Gastrocnemius medialis (tissue), 4 donors: ENCODE data around the gene ZBTB12. TPM values are rescaled to one million over a fixed set of nuclear protein-coding genes. Genes with fewer than 3 reads are reported as not detected.
"Not testable (repeated sequence)": the region's sequence is repeated elsewhere in the genome, so short reads cannot be mapped to it uniquely, and the experiment has no call there.

Experiments used
- ATAC-seq, 2 donors: fragments of 150-250 bp; one replicate each; pipeline ENCODE4 v1.9.1; 2016
- DNase-seq, 2 donors: peaks; one replicate each; pipeline ENCODE4 v3.0.0-alpha.2; 2019
- H3K27ac ChIP-seq, 4 donors: fragments of 200-600 bp; sonication (generic); 1 replicate in 1 of 4; 2 replicates in 3 of 4; pipeline ENCODE4 v1.5.1; 2016 to 2018; ENCODE audit warnings: mild to moderate bottlenecking in 2 of 4, moderate library complexity in 1 of 4
- H3K27me3 ChIP-seq, 3 donors: fragments of 200-600 bp; sonication (generic) in 2 of 3; 1 replicate in 1 of 3; 2 replicates in 2 of 3; pipeline versions ENCODE4 v1.5.1 to v1.6.0; 2016 to 2019; ENCODE audit warnings: mild to moderate bottlenecking in 1 of 3, moderate library complexity in 1 of 3
- H3K36me3 ChIP-seq, 2 donors: fragments of 200-600 bp; sonication (generic) in 1 of 2; one replicate each; pipeline ENCODE4 v1.5.1; 2017 to 2018
- H3K4me1 ChIP-seq, 2 donors: fragments of 200-600 bp; sonication (generic) in 1 of 2; one replicate each; pipeline ENCODE4 v1.5.1; 2016 to 2017; ENCODE audit warnings: mild to moderate bottlenecking in 2 of 2
- H3K4me3 ChIP-seq, 4 donors: fragments of 200-600 bp; sonication (generic) in 3 of 4; 1 replicate in 1 of 4; 2 replicates in 3 of 4; pipeline ENCODE4 v1.5.1; 2016 to 2019; ENCODE audit warnings: mild to moderate bottlenecking in 2 of 4
- H3K9me3 ChIP-seq, 3 donors: fragments of 200-600 bp; sonication (generic) in 2 of 3; 1 replicate in 1 of 3; 2 replicates in 2 of 3; pipeline ENCODE4 v1.5.1; 2016 to 2019
- CTCF ChIP-seq, 5 experiments: fragments of 450-650 bp in 3 of 5; fragments of 200-600 bp in 2 of 5; sonication (generic) in 2 of 5; IDR thresholded peaks in 4 of 5; conservative IDR thresholded peaks in 1 of 5; 1 replicate in 4 of 5; 2 replicates in 1 of 5; pipeline ENCODE4 v1.5.1; 2016 to 2019; ENCODE audit warnings: antibody characterized with exemption in 5 of 5, mild to moderate bottlenecking in 3 of 5, moderate library complexity in 3 of 5
- POLR2A ChIP-seq, 2 donors: fragments of 450-650 bp; IDR thresholded peaks; one replicate each; pipeline ENCODE4 v1.6.1; 2017; ENCODE audit warnings: antibody characterized with exemption in 2 of 2, mild to moderate bottlenecking in 2 of 2, moderate library complexity in 2 of 2
- in situ Hi-C, 4 donors: fragments of 200-750 bp; cut with MboI; loops; one replicate each; pipeline versions ENCODE4 v1.15.0 to v1.8.0; 2017; ENCODE audit warnings: low sequenced_read_pairs in 4 of 4
- intact Hi-C: fragments of 100-400 bp; cut with DNase I; formaldehyde crosslinking; loops from one replicate; pipeline ENCODE4 v1.15.1; 2023; ENCODE audit warnings: low total_unique reads
- total RNA-seq, 4 donors: library from RNA; depleted of rRNA; stranded (reverse); fragments of >200 nt; gene quantifications; one replicate each; pipeline versions ENCODE4 v1.1.0 to v1.2.3, GENCODE V29; 2016

ZBTB12 gene
- total RNA-seq, 4 donors from 2014 or later = 0.26 TPM; not detected in 3

GRCh38 chr6:31874084-31874670 is 27.7 kb downstream of the ZBTB12 start:
- DNase-seq (no peak), ATAC-seq (no peak)
- no peaks in the 10 kb centered on the region for H3K36me3 ChIP-seq
- H3K4me3 ChIP-seq = no peak overlapping the region
- H3K4me1 ChIP-seq = no peaks in the 10 kb centered on the region
- no peak overlapping the region for H3K27ac ChIP-seq
- in situ Hi-C loops = loop anchor here in 1 of 4 donors (25.0 kb wide), 1 partner anchor 1413 kb away; the partner anchor contains the start of genes B3GALT4, PFDN6, RGL2 and WDR46
- H3K9me3 ChIP-seq = no peaks in the 10 kb centered on the region
- intact Hi-C loops = no loop called here
- no peak for TF ChIP-seq CTCF (IDR thresholded peaks at IDR 0.05 in 4 of 5, conservative IDR thresholded peaks at IDR 0.05 in 1 of 5)
- TF ChIP-seq POLR2A (IDR thresholded peaks at IDR 0.05) = no peak
- no peaks in the 10 kb centered on the region for H3K27me3 ChIP-seq

DNA sequence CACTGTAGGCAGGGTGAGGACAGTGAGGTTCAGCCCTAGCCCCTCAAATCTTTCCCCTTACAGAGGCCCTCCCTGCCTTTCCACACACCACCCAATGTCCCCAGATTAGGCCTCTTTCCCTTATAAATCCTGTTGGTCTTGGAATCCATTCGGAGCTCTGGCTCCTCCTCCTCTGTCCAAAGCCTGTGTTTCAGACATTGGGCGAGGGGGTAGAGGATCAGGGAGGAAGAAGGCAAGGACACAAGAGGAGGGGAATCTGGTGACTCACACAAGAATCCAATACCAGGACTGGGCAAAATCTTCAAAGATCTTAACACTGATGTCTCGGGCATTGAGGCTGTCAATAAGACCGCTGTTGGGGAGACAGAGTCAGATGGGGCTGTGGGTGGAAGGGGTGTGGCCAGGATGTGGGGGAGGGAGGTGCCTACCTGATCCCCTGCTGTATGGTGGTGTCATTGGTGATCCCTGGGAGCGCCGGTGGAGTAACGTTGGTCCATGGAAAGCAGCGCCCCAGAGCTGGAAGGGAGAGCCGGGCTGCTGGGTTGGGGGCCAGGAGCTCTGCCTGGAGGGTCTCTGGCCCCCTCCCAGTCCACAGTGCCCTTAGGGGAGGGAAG is 30.7 kb downstream of the ZBTB12 start:
- H3K27ac ChIP-seq = no peak overlapping the region
- no peaks in the 10 kb centered on the region for H3K4me1 ChIP-seq
- no peak overlapping the region for H3K4me3 ChIP-seq
- no peaks in the 10 kb centered on the region for H3K27me3 ChIP-seq
- TF ChIP-seq CTCF (IDR thresholded peaks at IDR 0.05 in 4 of 5, conservative IDR thresholded peaks at IDR 0.05 in 1 of 5) = no peak
- TF ChIP-seq POLR2A (IDR thresholded peaks at IDR 0.05) = no peak
- DNase-seq (no peak), ATAC-seq (no peak)
- H3K36me3 ChIP-seq = no peaks in the 10 kb centered on the region
- in situ Hi-C loops = loop anchor here in 1 of 4 donors (25.0 kb wide), 1 partner anchor 1416 kb away; the partner anchor contains the start of genes B3GALT4, PFDN6, RGL2 and WDR46
- no peaks in the 10 kb centered on the region for H3K9me3 ChIP-seq
- intact Hi-C loops = no loop called here

DNA sequence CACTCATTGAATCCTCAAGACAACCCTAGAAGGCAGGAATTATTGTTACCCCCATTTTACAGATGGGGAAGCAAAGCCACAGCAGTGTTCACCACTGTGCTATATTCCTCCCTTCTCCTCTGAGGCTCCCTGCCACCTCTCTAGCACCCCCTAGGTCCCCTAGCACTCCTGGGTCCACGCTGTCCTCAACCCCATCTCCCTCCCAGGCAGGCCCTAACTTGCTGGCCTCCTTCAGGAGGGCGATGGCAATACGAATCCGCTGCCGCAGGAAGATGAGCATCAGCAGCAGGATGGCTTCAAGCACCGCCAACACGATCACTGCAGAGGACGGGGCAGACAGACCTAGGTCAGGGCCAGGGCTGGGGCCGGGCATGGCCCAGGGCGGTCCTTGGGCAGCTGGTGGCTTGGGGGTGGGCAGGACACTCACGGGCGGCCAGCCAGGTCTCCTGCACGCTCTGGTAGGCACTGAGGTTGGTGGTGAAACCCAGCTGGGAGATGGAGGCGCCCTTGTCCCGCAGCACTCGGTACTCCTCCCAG is 31.4 kb downstream of the ZBTB12 start:
- DNase-seq = no peak
- in situ Hi-C loops (loop anchor here in 1 of 4 donors (25.0 kb wide), 1 partner anchor 1417 kb away; the partner anchor contains the start of genes B3GALT4, PFDN6, RGL2 and WDR46), intact Hi-C loops (no loop called here)
- H3K36me3 ChIP-seq = no peaks in the 10 kb centered on the region
- H3K9me3 ChIP-seq = no peaks in the 10 kb centered on the region
- ATAC-seq = no peak
- no peak overlapping the region for H3K27ac ChIP-seq
- no peak overlapping the region for H3K4me3 ChIP-seq
- no peak for TF ChIP-seq CTCF (IDR thresholded peaks at IDR 0.05 in 4 of 5, conservative IDR thresholded peaks at IDR 0.05 in 1 of 5)
- no peak for TF ChIP-seq POLR2A (IDR thresholded peaks at IDR 0.05)
- H3K4me1 ChIP-seq = no peaks in the 10 kb centered on the region
- no peaks in the 10 kb centered on the region for H3K27me3 ChIP-seq

DNA sequence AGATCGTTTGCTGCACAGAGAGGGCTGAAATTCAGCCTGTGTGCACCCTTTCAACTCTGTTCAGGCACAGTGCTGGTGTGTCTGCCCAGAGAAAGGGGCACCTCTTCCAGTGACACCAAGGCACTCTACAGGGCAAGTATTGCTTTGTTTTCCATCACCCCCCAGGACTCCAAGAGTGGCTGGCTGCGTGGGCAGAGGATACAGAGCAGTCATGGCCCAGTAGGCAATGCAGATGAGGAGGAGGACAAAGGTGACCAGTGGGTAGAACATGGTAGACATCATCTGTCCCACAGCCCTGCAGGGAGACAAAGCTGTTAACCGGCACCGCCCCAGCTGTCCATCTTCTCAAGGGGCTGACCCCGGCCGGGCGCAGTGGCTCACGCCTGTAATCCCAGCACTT is 32.5 kb downstream of the ZBTB12 start:
- no peak overlapping the region for H3K27ac ChIP-seq
- H3K4me1 ChIP-seq = peaks cover under 1 to 3% of the 10 kb centered on the region in 2 donors
- no peak overlapping the region for H3K4me3 ChIP-seq
- TF ChIP-seq POLR2A (IDR thresholded peaks at IDR 0.05) = no peak
- no peak for TF ChIP-seq CTCF (IDR thresholded peaks at IDR 0.05 in 4 of 5, conservative IDR thresholded peaks at IDR 0.05 in 1 of 5)
- H3K27me3 ChIP-seq = no peaks in the 10 kb centered on the region
- no peaks in the 10 kb centered on the region for H3K36me3 ChIP-seq
- intact Hi-C loops = loop anchor here (10.0 kb wide), 1 partner anchor 95 kb away; the partner anchor contains the start of gene VWA7
- in situ Hi-C loops = loop anchor here in 1 of 4 donors (25.0 kb wide), 1 partner anchor 1418 kb away; the partner anchor contains the start of genes B3GALT4, PFDN6, RGL2 and WDR46
- ATAC-seq (no peak), DNase-seq (no peak)
- no peaks in the 10 kb centered on the region for H3K9me3 ChIP-seq

DNA sequence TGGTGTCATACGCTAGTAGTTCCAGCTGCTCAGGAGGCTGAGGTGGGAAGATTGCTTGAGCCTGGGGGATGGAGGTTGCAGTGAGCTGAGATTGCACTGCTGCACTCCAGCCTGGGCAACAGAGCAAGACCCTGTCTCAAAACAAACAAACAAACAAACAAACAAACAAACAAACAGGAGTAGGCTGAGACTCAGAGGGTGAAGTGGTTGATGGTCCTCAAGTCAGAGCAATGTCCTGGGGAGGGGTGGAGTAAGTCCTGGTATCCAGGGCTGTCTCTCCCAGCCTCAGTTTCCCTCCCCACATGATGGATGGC is 33.3 kb downstream of the ZBTB12 start:
- H3K36me3 ChIP-seq, H3K27me3 ChIP-seq, H3K9me3 ChIP-seq, DNase-seq, ATAC-seq, H3K27ac ChIP-seq, H3K4me1 ChIP-seq, H3K4me3 ChIP-seq: not testable (repeated sequence)
- in situ Hi-C loops (loop anchor here in 1 of 4 donors (25.0 kb wide), 1 partner anchor 1419 kb away; the partner anchor contains the start of genes B3GALT4, PFDN6, RGL2 and WDR46), intact Hi-C loops (loop anchor here (10.0 kb wide), 1 partner anchor 94 kb away; the partner anchor contains the start of gene VWA7)
